NB4 (cell line): ENCODE data around the gene ZNF784.

Experiments used
- DNase-seq: peaks from one replicate; pipeline ENCODE4 v3.0.0; 2010; ENCODE audit warnings: low read depth
- H3K4me3 ChIP-seq: one replicate; pipeline ENCODE4 v1.5.1; 2011; ENCODE audit warnings: mild to moderate bottlenecking, low read depth, low read length, moderate library complexity
- CTCF ChIP-seq: IDR thresholded peaks from one replicate; pipeline ENCODE4 v1.5.1; 2012; ENCODE audit warnings: low read depth, low read length
- MAX ChIP-seq: IDR thresholded peaks from 2 replicates; pipeline ENCODE4 v1.6.1; 2011; ENCODE audit warnings: low read depth, low read length
- MYC ChIP-seq: IDR thresholded peaks from 2 replicates; pipeline ENCODE4 v1.6.1; 2011; ENCODE audit warnings: low read depth, low read length
- POLR2A ChIP-seq: IDR thresholded peaks from 2 replicates; pipeline ENCODE4 v1.6.1; 2011; ENCODE audit warnings: mild to moderate bottlenecking; ENCODE audit not compliant: insufficient read length; ENCODE audit errors: extremely low read depth

Gene ZNF784

GRCh38 chr19:55591555-55591954 is 32.8 kb downstream of the ZNF784 start:
- H3K4me3 ChIP-seq, result no peak overlapping the region
- no peak for TF ChIP-seq CTCF
- TF ChIP-seq POLR2A, result no peak
- no peak for TF ChIP-seq MAX
- no peak for TF ChIP-seq MYC
- DNase-seq, result peak; percentile 20

- H3K4me3 ChIP-seq, result no peak overlapping the region
- DNase-seq, result peak; percentile 25
- TF ChIP-seq CTCF (no peak), POLR2A (no peak), MYC (no peak), MAX (no peak)
Observed at GRCh38 chr19:55590617-55591016, 33.7 kb downstream of the ZNF784 start.

- no peak for DNase-seq
- no peak for TF ChIP-seq MYC
- TF ChIP-seq MAX, result no peak
- no peak for TF ChIP-seq POLR2A
- TF ChIP-seq CTCF, result no peak
- H3K4me3 ChIP-seq, result no peak overlapping the region
Observed at GRCh38 chr19:55590109-55590508, 34.3 kb downstream of the ZNF784 start.

GRCh38 chr19:55588738-55589137 is 35.6 kb downstream of the ZNF784 start:
- no peak overlapping the region for H3K4me3 ChIP-seq
- DNase-seq, result no peak
- TF ChIP-seq POLR2A, result no peak
- no peak for TF ChIP-seq MYC
- TF ChIP-seq CTCF, result no peak
- no peak for TF ChIP-seq MAX

GRCh38 chr19:55586976-55587668 is 37.2 kb downstream of the ZNF784 start:
- DNase-seq, result peak; percentile 86
- peak overlapping the region; percentile 38 for H3K4me3 ChIP-seq
- no peak for TF ChIP-seq CTCF
- TF ChIP-seq MAX, result no peak
- TF ChIP-seq POLR2A, result peak; percentile 30
- no peak for TF ChIP-seq MYC
